Measurements from ENCODE around the gene GTSE1. TPM values are rescaled to one million over a fixed set of nuclear protein-coding genes. Genes with fewer than 3 reads are reported as not detected.

GTSE1 gene
- total and polyA plus RNA-seq, 2 of the 13 experiments (the other 11 are each of a cell fraction or from before 2014, with no cell fraction given) = 10.7 to 13.5 TPM

- Histone ChIP-seq H3K4me1 (ENCODE audit: insufficient read depth, low read length) (peaks cover 33% of the 10 kb centered on the region), H3K4me2 (ENCODE audit: low read depth, low read length) (peak overlapping the region; percentile 61), H3K27ac (ENCODE audit: extremely low read length, insufficient read depth, low read length) (peak overlapping the region; percentile 56), H3K9me3 (ENCODE audit: low read length) (no peaks in the 10 kb centered on the region), H4K20me1 (ENCODE audit: insufficient read depth, low read length) (no peaks in the 10 kb centered on the region), H2AFZ (ENCODE audit: low read length) (no peak overlapping the region), H3K9ac (ENCODE audit: insufficient read depth, low read depth, low read length) (0 out of 2 replicates have a peak overlapping the region, but pooled peaks have one; percentile 18), H3K4me3 (replicated peaks in 1 of 3; ENCODE audit: insufficient read depth in 1 of 3, low read depth in 2 of 3, low read length in 3 of 3) (0 out of 6 replicates have a peak overlapping the region, but pooled peaks of 1 of the 3 experiments have one; percentile 41), H3K27me3 (ENCODE audit: control insufficient read depth in 1 of 2, insufficient read depth in 2 of 2, low read length in 2 of 2) (no peaks in the 10 kb centered on the region), H3K36me3 (replicated peaks in 1 of 2; ENCODE audit: control insufficient read depth in 1 of 2, insufficient read depth in 2 of 2, low read length in 2 of 2) (no peaks in the 10 kb centered on the region), H3K79me2 (ENCODE audit: insufficient read depth, low read length) (no peaks in the 10 kb centered on the region)
- ATAC-seq = no peak; the same call in 2 of the 3 replicates
- no TSS peak for BruUV-seq (replicated peaks)
- no peak for DNase-seq (ENCODE audit: low spot score)
- TF ChIP-seq ZNF652 (CRISPR knock-in tag; IDR thresholded peaks at IDR 0.05; ENCODE audit: borderline replicate concordance, low read depth) = no peak
- TF ChIP-seq ZFP91 (CRISPR knock-in tag; IDR thresholded peaks at IDR 0.05; ENCODE audit: borderline replicate concordance) = peak; percentile 6; the same call in 1 of the 2 replicates
- TF ChIP-seq ZNF687 (CRISPR knock-in tag; IDR thresholded peaks at IDR 0.05) = peak; percentile 1; the same call in 1 of the 2 replicates
- TF ChIP-seq AHR (CRISPR knock-in tag; IDR thresholded peaks at IDR 0.05) = no peak
- CTCF ChIA-PET (ENCODE audit: low intra/inter-chr PET ratio, low total read pairs) = no interaction called here
- no peak for FAIRE-seq
- POLR2A ChIA-PET = interaction anchor here (1.5 to 2.6 kb wide), 2 partner anchors 8 to 15 kb away, joined by 4 to 12 read pairs; no protein-coding TSS in a partner anchor
- WGBS (ENCODE audit: low lambda C conversion rate) = 76% methylated on average over 13 of the region's 15 CpGs
- intact Hi-C loops (cut with micrococcal nuclease; ENCODE audit: unreplicated experiment) (no loop called here), in situ Hi-C loops (cut with HindIII; ENCODE audit: extremely low pct_ligation_motif_present, low pct_unique_long_range_greater_than_20kb) (no loop called here)
Measured at GRCh38 chr22:46362934-46363515, 66.4 kb downstream of the GTSE1 start.

All from HepG2 (cell line).